IgD-negative memory B cell (primary cell): ENCODE results near the gene GDPD5. TPM values are rescaled to one million over a fixed set of nuclear protein-coding genes. Genes with fewer than 3 reads are reported as not detected.
A peak's percentile ranks its signal among the peaks of the same experiment; 100 is the strongest.

ENCODE experiments used
- H3K27ac Mint-ChIP-seq, 3 donors: one replicate each; pipeline ENCODE4 v1.8.0; 2020 to 2022; ENCODE audit warnings: mild to moderate bottlenecking in 3 of 3, mixed read lengths in 3 of 3, moderate library complexity in 1 of 3
- H3K27me3 Mint-ChIP-seq: one replicate; pipeline ENCODE4 v1.8.0; 2021; ENCODE audit warnings: mixed read lengths
- H3K36me3 Mint-ChIP-seq: one replicate; pipeline ENCODE4 v1.8.0; 2020; ENCODE audit warnings: mild to moderate bottlenecking, mixed read lengths
- H3K4me1 Mint-ChIP-seq, 3 donors: one replicate each; pipeline ENCODE4 v1.8.0; 2020 to 2022; ENCODE audit warnings: mixed read lengths in 3 of 3, mild to moderate bottlenecking in 1 of 3
- H3K4me3 Mint-ChIP-seq, 4 donors: one replicate each; pipeline ENCODE4 v1.8.0; 2020 to 2022; ENCODE audit warnings: mild to moderate bottlenecking in 4 of 4, mixed read lengths in 4 of 4, moderate library complexity in 3 of 4
- H3K9me3 Mint-ChIP-seq, 3 donors: one replicate each; pipeline ENCODE4 v1.8.0; 2020 to 2021; ENCODE audit warnings: mixed read lengths in 3 of 3, mild to moderate bottlenecking in 1 of 3
- polyA plus RNA-seq: library from polyadenylated mRNA; unstranded; fragments of 300-500 nt; fragmentation: Illumina TruSeq; gene quantifications from one replicate; pipeline ENCODE4 v1.2.3, GENCODE V29; 2021

The GDPD5 gene
- polyA plus RNA-seq, 1 donor from 2014 or later, result 27.8 TPM

GRCh38 chr11:75439495-75440120, 86.1 kb downstream of the GDPD5 start:
- Mint-ChIP-seq H3K4me3 (no peak overlapping the region), H3K9me3 (no peaks in the 10 kb centered on the region), H3K4me1 (peaks cover 0 to 2% (median 0%) of the 10 kb centered on the region in 3 donors), H3K36me3 (peaks cover 3% of the 10 kb centered on the region), H3K27me3 (no peaks in the 10 kb centered on the region), H3K27ac (peak overlapping the region in 1 of 3 donors; percentile 82)

GRCh38 chr11:75439026-75439425, 86.7 kb downstream of the GDPD5 start:
- H3K4me1 Mint-ChIP-seq, result peaks cover 0 to 2% (median 0%) of the 10 kb centered on the region in 3 donors
- H3K27ac Mint-ChIP-seq, result no peak overlapping the region
- no peaks in the 10 kb centered on the region for H3K27me3 Mint-ChIP-seq
- H3K4me3 Mint-ChIP-seq, result no peak overlapping the region
- peaks cover 3% of the 10 kb centered on the region for H3K36me3 Mint-ChIP-seq
- H3K9me3 Mint-ChIP-seq, result no peaks in the 10 kb centered on the region

- peaks cover 0 to 2% (median 0%) of the 10 kb centered on the region in 3 donors for H3K4me1 Mint-ChIP-seq
- no peak overlapping the region for H3K27ac Mint-ChIP-seq
- peaks cover 2% of the 10 kb centered on the region for H3K27me3 Mint-ChIP-seq
- no peak overlapping the region for H3K4me3 Mint-ChIP-seq
- peaks cover 1% of the 10 kb centered on the region for H3K36me3 Mint-ChIP-seq
- H3K9me3 Mint-ChIP-seq, result no peaks in the 10 kb centered on the region
These were observed 87.6 kb downstream of the GDPD5 start for GRCh38 chr11:75437966-75438659.

- Mint-ChIP-seq H3K9me3 (no peaks in the 10 kb centered on the region), H3K27ac (no peak overlapping the region), H3K4me3 (no peak overlapping the region), H3K36me3 (peaks cover 1% of the 10 kb centered on the region), H3K4me1 (peaks cover 0 to 2% (median 0%) of the 10 kb centered on the region in 3 donors), H3K27me3 (peaks cover 5% of the 10 kb centered on the region)
These were observed 88.9 kb downstream of the GDPD5 start for GRCh38 chr11:75436806-75437205.

GRCh38 chr11:75435571-75435925, 90.2 kb downstream of the GDPD5 start:
- Mint-ChIP-seq H3K27ac (peak overlapping the region in 1 of 3 donors; percentile 51), H3K4me3 (no peak overlapping the region), H3K4me1 (peaks cover 3 to 5% (median 4%) of the 10 kb centered on the region in 3 donors), H3K27me3 (peaks cover 16% of the 10 kb centered on the region), H3K9me3 (no peaks in the 10 kb centered on the region), H3K36me3 (peaks cover 2% of the 10 kb centered on the region)

- H3K9me3 Mint-ChIP-seq, result no peaks in the 10 kb centered on the region
- peaks cover 4 to 7% (median 5%) of the 10 kb centered on the region in 3 donors for H3K4me1 Mint-ChIP-seq
- H3K27ac Mint-ChIP-seq, result peak overlapping the region in 1 of 3 donors; percentile 51
- H3K27me3 Mint-ChIP-seq, result peaks cover 17% of the 10 kb centered on the region
- H3K36me3 Mint-ChIP-seq, result peaks cover 3% of the 10 kb centered on the region
- H3K4me3 Mint-ChIP-seq, result no peak overlapping the region
These were observed 90.7 kb downstream of the GDPD5 start for GRCh38 chr11:75434886-75435570.

- no peak overlapping the region for H3K27ac Mint-ChIP-seq
- H3K27me3 Mint-ChIP-seq, result peaks cover 22% of the 10 kb centered on the region
- H3K36me3 Mint-ChIP-seq, result peaks cover 3% of the 10 kb centered on the region
- no peak overlapping the region for H3K4me3 Mint-ChIP-seq
- peaks cover 4 to 10% (median 10%) of the 10 kb centered on the region in 3 donors for H3K4me1 Mint-ChIP-seq
- no peaks in the 10 kb centered on the region for H3K9me3 Mint-ChIP-seq
These were observed 91.7 kb downstream of the GDPD5 start for GRCh38 chr11:75434051-75434450.

- H3K27me3 Mint-ChIP-seq, result peaks cover 26% of the 10 kb centered on the region
These were observed 92.3 kb downstream of the GDPD5 start for GRCh38 chr11:75433443-75433842.

GRCh38 chr11:75432911-75433321, 92.8 kb downstream of the GDPD5 start, which contains the start of gene KLHL35:
Gene KLHL35 (minus strand): TSS chr11:75433203. CDS start chr11:75430629, 2,574 bp downstream.
- H3K27me3 Mint-ChIP-seq, result peaks cover 28% of the 10 kb centered on the region
- H3K4me3 Mint-ChIP-seq, result peak within 1 kb of the TSS in 1 of 4 donors; percentile 82
- H3K4me1 Mint-ChIP-seq, result peaks cover 6 to 17% (median 10%) of the 10 kb centered on the region in 3 donors
- H3K36me3 Mint-ChIP-seq, result peaks cover 1% of the 10 kb centered on the region
- peak within 1 kb of the TSS in 1 of 3 donors; percentile 14 for H3K27ac Mint-ChIP-seq
- peaks cover 0 to 2% (median 0%) of the 10 kb centered on the region in 3 donors for H3K9me3 Mint-ChIP-seq

More at GRCh38 chr11:75433443-75433842, 92.3 kb downstream of the GDPD5 start:
- Mint-ChIP-seq H3K4me1 (peaks cover 6 to 12% (median 10%) of the 10 kb centered on the region in 3 donors), H3K9me3 (peaks cover 0 to 2% (median 0%) of the 10 kb centered on the region in 3 donors), H3K4me3 (peak overlapping the region in 1 of 4 donors; percentile 13), H3K36me3 (peaks cover 1% of the 10 kb centered on the region), H3K27ac (no peak overlapping the region)

- Mint-ChIP-seq H3K4me1 (peaks cover 6 to 19% (median 10%) of the 10 kb centered on the region in 3 donors), H3K4me3 (peak overlapping the region in 2 of 4 donors; percentile 82 to 94), H3K27ac (peak overlapping the region in 2 of 3 donors; percentile 14 to 61), H3K36me3 (peaks cover 1% of the 10 kb centered on the region), H3K9me3 (peaks cover 0 to 2% (median 0%) of the 10 kb centered on the region in 3 donors), H3K27me3 (peaks cover 28% of the 10 kb centered on the region)
These were observed 93.9 kb downstream of the GDPD5 start for GRCh38 chr11:75431533-75432525.

- Mint-ChIP-seq H3K4me3 (peak overlapping the region; percentile 82 to 94 (median 86)), H3K27ac (peak overlapping the region in 2 of 3 donors; percentile 61 to 65), H3K36me3 (peaks cover 1% of the 10 kb centered on the region), H3K27me3 (peaks cover 28% of the 10 kb centered on the region), H3K4me1 (peaks cover 6 to 19% (median 10%) of the 10 kb centered on the region in 3 donors), H3K9me3 (peaks cover 0 to 2% (median 0%) of the 10 kb centered on the region in 3 donors)
These were observed 94.8 kb downstream of the GDPD5 start for GRCh38 chr11:75430714-75431532.

GRCh38 chr11:75429902-75430713, 95.6 kb downstream of the GDPD5 start:
- Mint-ChIP-seq H3K4me1 (peaks cover 6 to 19% (median 10%) of the 10 kb centered on the region in 3 donors), H3K27me3 (peaks cover 28% of the 10 kb centered on the region), H3K4me3 (peak overlapping the region; percentile 82 to 94 (median 86)), H3K27ac (peak overlapping the region in 2 of 3 donors; percentile 40 to 65), H3K9me3 (peaks cover 0 to 2% (median 0%) of the 10 kb centered on the region in 3 donors), H3K36me3 (peaks cover 1% of the 10 kb centered on the region)

- Mint-ChIP-seq H3K9me3 (peaks cover 0 to 2% (median 0%) of the 10 kb centered on the region in 3 donors), H3K4me1 (peaks cover 6 to 19% (median 10%) of the 10 kb centered on the region in 3 donors), H3K27me3 (peaks cover 28% of the 10 kb centered on the region), H3K27ac (peak overlapping the region in 1 of 3 donors; percentile 60), H3K4me3 (peak overlapping the region; percentile 75 to 92 (median 85)), H3K36me3 (peaks cover 1% of the 10 kb centered on the region)
These were observed 96.2 kb downstream of the GDPD5 start for GRCh38 chr11:75429641-75429901.
